Inflammatory macrophage treated with lipopolysaccharide for 1 hour (primary cell): ENCODE measurements around the gene PIGQ.

Source experiments
- DNase-seq, 2 donors: peaks; one replicate each; pipeline ENCODE4 v3.0.0-alpha.2; 2020 to 2022

Gene PIGQ

GRCh38 chr16:610513-611381 lies 41.0 kb downstream of the PIGQ start:
- peak; percentile 43 to 75 for DNase-seq

GRCh38 chr16:615122-615521 lies 45.4 kb downstream of the PIGQ start:
- DNase-seq, result no peak

DNA sequence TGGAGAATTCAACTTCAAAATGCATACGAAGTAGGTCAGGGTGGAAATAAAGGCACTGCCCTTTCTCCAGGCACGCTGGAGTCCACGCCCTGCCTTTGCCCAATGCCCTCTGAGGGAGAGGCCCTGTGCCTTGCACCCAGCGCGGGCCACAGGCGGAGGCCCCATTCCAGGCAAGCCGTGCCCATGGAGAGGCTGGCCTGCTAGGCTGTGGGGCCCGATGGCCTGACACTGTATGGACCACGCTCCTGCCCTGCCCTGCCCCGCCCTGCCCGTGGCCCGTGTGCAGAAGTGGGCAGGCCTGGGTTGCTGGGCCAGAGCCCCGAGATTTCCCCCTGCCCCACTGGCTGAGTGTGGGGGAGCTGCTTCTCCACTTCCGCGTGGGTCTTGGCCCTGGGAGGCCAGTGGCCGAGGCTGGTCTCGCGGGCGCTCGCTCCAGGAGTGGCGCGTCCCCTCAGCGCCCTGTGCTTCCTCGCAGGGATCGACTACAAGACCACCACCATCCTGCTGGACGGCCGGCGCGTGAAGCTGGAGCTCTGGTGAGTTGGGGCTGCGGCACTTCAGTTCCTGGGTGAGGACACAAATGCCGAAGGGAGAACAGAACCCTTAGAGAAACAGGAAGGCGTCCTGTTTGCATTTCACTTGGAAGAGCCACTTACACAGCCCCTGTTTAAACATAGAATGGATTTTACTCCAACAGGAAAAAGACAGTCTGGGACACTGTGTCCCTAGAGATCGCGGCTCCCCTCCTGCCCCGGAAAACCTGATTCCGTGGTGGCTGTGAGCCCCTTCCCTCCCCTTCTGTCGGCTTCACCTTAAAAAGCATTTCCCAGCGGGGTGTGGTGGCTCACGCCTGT lies 47.2 kb downstream of the PIGQ start:
- no peak for DNase-seq

GRCh38 chr16:617855-618254 lies 48.1 kb downstream of the PIGQ start:
- no peak for DNase-seq

- DNase-seq, result no peak
Measured at GRCh38 chr16:619476-620100, 49.8 kb downstream of the PIGQ start.

DNA sequence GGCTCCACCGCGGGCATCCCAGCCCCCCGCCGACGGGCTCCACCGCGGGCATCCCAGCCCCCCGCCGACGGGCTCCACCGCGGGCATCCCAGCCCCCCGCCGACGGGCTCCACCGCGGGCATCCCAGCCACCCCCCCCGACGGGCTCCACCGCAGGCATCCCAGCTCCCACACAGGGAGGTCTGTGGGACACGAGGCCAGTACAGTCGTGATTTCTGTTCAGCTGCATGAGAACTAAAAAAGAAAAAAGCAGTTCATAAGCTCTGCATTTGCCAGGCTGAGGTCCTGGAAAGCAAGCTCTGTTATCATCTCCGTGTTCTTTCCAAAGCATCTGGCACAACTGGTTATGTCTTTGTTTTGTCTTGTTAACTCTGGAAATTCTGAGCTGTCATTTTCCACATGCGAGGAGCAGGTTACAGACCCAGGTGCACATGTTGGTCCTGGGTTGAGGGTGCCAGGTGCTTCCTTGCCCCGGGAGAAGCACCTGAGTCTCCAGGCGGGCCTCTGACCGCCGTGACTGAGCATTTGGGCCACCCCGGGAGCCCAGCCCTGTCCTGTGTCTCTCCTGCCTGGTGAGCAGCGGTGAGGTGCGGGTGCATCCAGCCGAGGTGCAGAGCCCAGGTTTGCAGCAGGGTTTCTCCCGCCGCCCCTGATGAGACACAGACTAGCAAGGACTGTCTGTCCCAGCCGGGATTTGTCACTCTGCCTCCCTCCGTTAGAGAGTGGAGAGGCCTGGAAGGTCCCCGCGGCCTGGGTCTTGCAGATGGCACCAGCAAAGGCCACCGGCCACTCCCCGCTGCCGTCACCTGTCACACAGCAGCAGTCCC lies 51.1 kb downstream of the PIGQ start:
- DNase-seq, result no peak

DNA sequence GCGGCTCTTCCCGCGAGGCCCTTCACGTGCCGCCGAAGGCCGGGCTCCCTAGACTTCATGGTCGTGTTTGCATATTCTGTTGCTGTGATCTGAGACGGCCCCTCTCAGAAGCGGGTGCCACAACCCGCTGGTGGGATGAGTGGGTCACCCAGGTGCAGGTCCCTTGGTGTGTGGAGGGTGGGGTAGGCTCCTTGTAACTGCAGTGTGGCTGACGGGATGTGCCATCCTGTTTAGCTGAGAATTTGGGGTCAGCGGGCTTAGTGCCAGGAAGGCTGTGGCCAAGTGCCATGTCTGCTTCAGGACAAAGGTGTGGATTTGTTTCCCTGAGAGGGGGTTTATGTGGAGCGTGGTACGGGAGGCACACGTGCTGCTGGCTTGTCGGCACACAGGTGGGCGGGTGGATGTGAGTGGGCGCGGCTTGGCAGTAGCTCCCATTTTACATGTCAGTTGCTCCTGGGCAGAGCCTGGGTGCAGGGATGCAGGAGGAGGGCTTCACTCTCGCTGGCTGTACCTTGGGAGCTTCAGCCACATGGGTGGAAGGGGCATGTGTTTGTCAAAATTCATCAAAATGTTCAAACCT lies 51.8 kb downstream of the PIGQ start:
- no peak for DNase-seq

- no peak for DNase-seq
Measured at GRCh38 chr16:622920-623280, 53.1 kb downstream of the PIGQ start.

- DNase-seq, result no peak
Measured at GRCh38 chr16:624526-625070, 54.8 kb downstream of the PIGQ start.

- no peak for DNase-seq
Measured at GRCh38 chr16:625117-625976, 55.6 kb downstream of the PIGQ start.

GRCh38 chr16:625977-626765 lies 56.4 kb downstream of the PIGQ start:
- DNase-seq, result no peak

DNA sequence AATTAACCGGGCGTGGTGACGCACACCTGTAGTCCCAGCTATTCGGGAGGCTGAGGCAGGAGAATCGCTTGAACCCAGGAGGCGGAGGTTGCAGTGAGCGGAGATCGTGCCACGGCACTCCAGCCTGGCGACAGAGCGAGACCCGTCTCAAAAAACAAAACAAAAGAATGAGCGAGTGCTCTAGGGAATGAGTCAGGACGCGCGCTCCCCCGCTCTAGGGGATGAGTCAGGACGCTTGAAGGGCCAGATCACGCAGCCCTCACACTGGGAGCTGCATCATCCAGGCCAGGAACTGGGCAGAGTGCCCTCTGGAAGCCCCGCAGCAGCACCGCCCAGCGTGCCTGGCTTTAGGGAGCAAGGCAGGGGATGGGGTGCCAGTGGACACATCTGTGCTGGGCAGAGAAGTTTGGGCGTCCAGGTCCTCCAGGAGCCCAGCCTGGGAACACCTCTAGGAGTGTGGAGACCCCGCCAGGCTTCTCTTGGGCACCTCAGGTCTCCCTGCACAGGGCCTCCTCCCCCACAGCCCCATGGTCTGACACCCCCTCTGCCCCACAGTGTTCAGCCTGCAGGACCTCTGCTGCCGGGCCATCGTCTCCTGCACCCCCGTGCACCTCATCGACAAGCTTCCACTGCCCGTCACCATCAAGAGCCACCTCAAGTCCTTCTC lies 57.2 kb downstream of the PIGQ start:
- no peak for DNase-seq

DNA sequence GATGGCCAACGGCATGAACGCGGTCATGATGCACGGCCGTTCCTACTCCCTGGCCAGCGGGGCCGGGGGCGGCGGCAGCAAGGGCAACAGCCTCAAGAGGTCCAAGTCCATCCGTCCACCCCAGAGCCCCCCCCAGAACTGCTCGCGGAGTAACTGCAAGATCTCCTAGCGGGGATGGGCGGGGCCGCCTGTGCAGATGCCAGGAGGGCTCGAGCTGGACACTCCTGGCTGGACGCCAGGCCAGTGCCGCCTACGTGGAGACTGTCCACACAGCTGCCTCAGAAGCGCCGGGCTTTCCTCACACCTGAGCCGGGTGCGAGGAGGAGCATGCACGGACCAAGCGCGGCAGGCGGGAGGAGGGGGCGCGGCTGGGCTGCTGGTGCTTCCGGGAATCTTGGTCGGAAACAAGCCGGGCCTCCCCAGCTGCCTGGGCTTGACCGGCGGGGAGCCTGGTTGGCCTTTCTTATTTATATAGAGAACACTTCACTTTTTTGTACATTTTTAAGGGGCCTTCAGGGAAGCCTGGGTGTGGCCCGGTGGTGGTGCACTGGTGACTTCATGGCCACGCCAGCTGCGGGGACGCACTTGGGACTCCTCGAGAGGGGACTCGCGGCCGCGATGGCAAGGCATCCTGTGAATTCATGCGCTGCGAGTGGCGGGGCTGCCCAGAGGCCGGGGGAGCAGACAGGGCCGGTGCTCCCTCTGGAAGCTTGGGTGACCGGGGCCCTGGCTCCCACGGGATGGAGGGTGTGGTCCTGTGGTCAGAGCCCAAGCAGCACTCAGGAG lies 57.9 kb downstream of the PIGQ start:
- DNase-seq, result no peak

DNA sequence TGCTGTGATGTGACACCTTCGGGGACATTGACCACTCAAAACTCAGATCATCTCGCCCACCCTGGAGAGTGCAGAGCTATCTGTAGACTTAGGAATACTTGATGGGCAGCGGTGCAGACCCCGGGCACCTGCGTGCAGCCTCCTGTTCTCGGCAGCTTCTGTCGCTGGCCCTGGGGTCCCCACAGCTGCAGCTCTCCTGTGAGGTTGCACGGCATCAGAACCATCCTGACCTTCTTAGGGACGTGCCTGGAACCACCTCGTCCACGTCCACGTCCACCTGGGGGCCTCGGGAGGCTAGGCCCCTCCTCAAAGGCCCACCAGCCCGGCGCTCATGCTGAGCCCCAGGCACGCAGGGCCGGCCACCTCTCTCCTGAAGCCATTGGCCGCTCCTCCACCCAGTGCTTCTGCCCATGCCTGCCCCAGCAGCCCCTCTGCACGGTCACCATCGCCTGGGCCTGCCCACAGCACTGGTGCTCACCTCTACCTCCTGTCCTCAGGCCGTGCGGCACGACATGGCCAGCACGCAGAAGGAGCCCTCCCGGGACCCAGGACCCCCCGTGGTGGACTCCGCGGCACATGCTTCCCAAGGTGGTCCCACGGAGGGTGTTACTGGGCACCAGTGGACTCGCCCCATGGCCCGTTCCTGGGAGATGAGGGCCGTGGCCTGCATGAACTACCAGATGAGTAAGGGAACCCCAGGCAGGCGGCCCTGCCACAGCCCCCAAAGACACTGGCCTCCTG lies 58.7 kb downstream of the PIGQ start:
- no peak for DNase-seq

GRCh38 chr16:629185-629832 lies 59.5 kb downstream of the PIGQ start:
- no peak for DNase-seq

DNA sequence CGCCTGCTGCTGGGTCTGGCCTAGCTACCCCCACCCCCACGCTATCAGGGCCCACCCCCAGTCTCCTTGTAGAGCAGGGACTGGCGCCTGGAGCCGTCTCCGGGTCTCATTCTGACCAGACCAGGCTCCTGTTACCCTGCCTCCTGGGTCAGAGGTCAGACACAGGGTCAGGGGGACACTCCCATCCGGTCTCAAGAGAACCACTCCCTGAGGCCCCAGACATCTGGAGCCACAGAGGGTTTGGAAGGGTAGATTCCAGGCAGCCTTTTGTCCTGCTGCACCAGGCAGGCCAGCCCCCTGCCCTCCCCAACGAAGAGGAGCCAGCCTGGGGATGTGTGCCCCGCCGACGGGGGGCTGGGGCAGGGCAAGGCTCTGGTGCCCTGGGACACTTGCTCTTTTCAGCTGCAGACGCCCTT lies 60.1 kb downstream of the PIGQ start:
- DNase-seq, result no peak

GRCh38 chr16:630249-630814 lies 60.6 kb downstream of the PIGQ start:
- DNase-seq, result peak in 1 of 2 donors; percentile 33
